HPDE6-E6E7 (cell line): Measurements from ENCODE around the gene ASAH2B.
"Not testable (repeated sequence)": the region's sequence is repeated elsewhere in the genome, so short reads cannot be mapped to it uniquely, and the experiment has no call there.

Source experiments
- DNase-seq: peaks from one replicate; pipeline ENCODE4 v3.0.0; 2011; ENCODE audit warnings: missing footprints; ENCODE audit errors: extremely low spot score

ASAH2B gene

GRCh38 chr10:50739618-50740292 lies at the start of gene ASAH2B:
ASAH2B (plus strand) TSS chr10:50739936; CDS start chr10:50745131, 5,195 bp downstream.
- peak; percentile 23 for DNase-seq

- not testable (repeated sequence) for DNase-seq
Measured at GRCh38 chr10:50697819-50698218, 41.9 kb upstream of the ASAH2B start.

- not testable (repeated sequence) for DNase-seq
Measured at GRCh38 chr10:50701947-50702346, 37.8 kb upstream of the ASAH2B start.

- not testable (repeated sequence) for DNase-seq
Measured at GRCh38 chr10:50702997-50703396, 36.7 kb upstream of the ASAH2B start.

GRCh38 chr10:50704436-50705079 lies 35.2 kb upstream of the ASAH2B start:
- not testable (repeated sequence) for DNase-seq

- DNase-seq: not testable (repeated sequence)
Measured at GRCh38 chr10:50706006-50706405, 33.7 kb upstream of the ASAH2B start.

- DNase-seq: not testable (repeated sequence)
Measured at GRCh38 chr10:50710241-50710640, 29.5 kb upstream of the ASAH2B start.

- not testable (repeated sequence) for DNase-seq
Measured at GRCh38 chr10:50723812-50724211, 15.9 kb upstream of the ASAH2B start.

GRCh38 chr10:50728112-50728511 lies 11.6 kb upstream of the ASAH2B start:
- DNase-seq: not testable (repeated sequence)

GRCh38 chr10:50738987-50739617 lies 634 bp upstream of the ASAH2B start:
- not testable (repeated sequence) for DNase-seq

- DNase-seq: peak; percentile 2
Measured at GRCh38 chr10:50740293-50740648, 535 bp downstream of the ASAH2B start.

- DNase-seq: not testable (repeated sequence)
Measured at GRCh38 chr10:50742820-50743219, 3.1 kb downstream of the ASAH2B start.

- DNase-seq: not testable (repeated sequence)
Measured at GRCh38 chr10:50766774-50767513, 27.2 kb downstream of the ASAH2B start.

GRCh38 chr10:50772042-50772441 lies 32.3 kb downstream of the ASAH2B start:
- DNase-seq: not testable (repeated sequence)

GRCh38 chr10:50774868-50775267 lies 35.1 kb downstream of the ASAH2B start:
- not testable (repeated sequence) for DNase-seq

GRCh38 chr10:50780036-50780435 lies 40.3 kb downstream of the ASAH2B start:
- not testable (repeated sequence) for DNase-seq

- not testable (repeated sequence) for DNase-seq
Measured at GRCh38 chr10:50782017-50782416, 42.3 kb downstream of the ASAH2B start.

- DNase-seq: not testable (repeated sequence)
Measured at GRCh38 chr10:50787962-50788361, 48.2 kb downstream of the ASAH2B start.

GRCh38 chr10:50788951-50789945 lies 49.5 kb downstream of the ASAH2B start:
- peak; percentile 39 for DNase-seq

- DNase-seq: no peak
Measured at GRCh38 chr10:50794490-50794889, 54.8 kb downstream of the ASAH2B start.

GRCh38 chr10:50796693-50797092 lies 57.0 kb downstream of the ASAH2B start:
- DNase-seq: no peak
